Measurements from ENCODE around the gene CD200. TPM values are rescaled to one million over a fixed set of nuclear protein-coding genes. Genes with fewer than 3 reads are reported as not detected.

Gene CD200
- total and polyA plus RNA-seq, 10 of the 15 experiments (the other 5 are each of a cell fraction or from before 2014, with no cell fraction given) = 21.2 to 84.3 (median 33.2) TPM

GRCh38 chr3:112339134-112339533 is 6.2 kb downstream of the CD200 start (continued):
- TF ChIP-seq SMAD5 (IDR thresholded peaks at IDR 0.05; ENCODE audit: low read depth) (no peak), CUX1 (IDR thresholded peaks at IDR 0.05; ENCODE audit: insufficient replicate concordance, low read depth, low read length) (no peak)

- 96% methylated on average over 2 of the region's 2 CpGs for WGBS (ENCODE audit: insufficient coverage, insufficient replicate concordance, low lambda C conversion rate, missing lambda C conversion rate)
- Histone ChIP-seq H3K36me3 (ENCODE audit: control insufficient read depth in 2 of 2, insufficient read depth in 2 of 2, low read length in 1 of 2) (peaks cover 0 to 7% of the 10 kb centered on the region in 2 experiments; a peak in 1 of 4 replicates), H3K4me1 (ENCODE audit: control insufficient read depth, insufficient read depth, low read length) (peaks cover 3% of the 10 kb centered on the region; the same call in 1 of the 2 replicates), H3K9me3 (replicated peaks; ENCODE audit: control insufficient read depth, insufficient read depth, low read length) (peaks cover 2% of the 10 kb centered on the region; the same call in 1 of the 3 replicates), H3K4me2 (ENCODE audit: control insufficient read depth, insufficient read depth) (peak overlapping the region; percentile 7; the same call in 1 of the 2 replicates), H3K27ac (ENCODE audit: control insufficient read depth, insufficient read depth) (no peak overlapping the region), H3K79me2 (ENCODE audit: control insufficient read depth, insufficient read depth, low read length) (peaks cover 74% of the 10 kb centered on the region), H3K9ac (ENCODE audit: control insufficient read depth, insufficient read depth, low read length) (no peak overlapping the region), H2AFZ (ENCODE audit: control insufficient read depth, low read depth, low read length) (no peak overlapping the region), H3K4me3 (no peak overlapping the region; the same call in 1 of the 2 replicates), H3K27me3 (replicated peaks in 1 of 2; ENCODE audit: control insufficient read depth in 2 of 2, insufficient read depth in 2 of 2, low read length in 1 of 2) (no peaks in the 10 kb centered on the region), H4K20me1 (ENCODE audit: control insufficient read depth, insufficient read depth) (no peaks in the 10 kb centered on the region)
- ChIA-PET SMC1A (ENCODE audit: uncharacterized antibody, unreplicated experiment) (interaction anchor here (1.2 to 4.7 kb wide), 10 partner anchors 11 to 228 kb away, joined by 3 to 28 read pairs (median 6); no protein-coding TSS in a partner anchor), POLR2A (interaction anchor here (1.7 kb wide), 1 partner anchor 22 kb away, joined by 4 read pairs; no protein-coding TSS in a partner anchor), CTCF (interaction anchor here (1.4 to 2.2 kb wide), 3 partner anchors 46 to 226 kb away, joined by 3 to 10 read pairs (median 4); partner anchors contain the start of gene SLC9C1), RAD21 (ENCODE audit: unreplicated experiment) (interaction anchor here (1.0 to 1.2 kb wide), 2 partner anchors 14 to 206 kb away, joined by 3 to 4 read pairs; partner anchors contain the start of gene GCSAM)
- DNase-seq (ENCODE audit: low read depth, low spot score) = no peak
- TF ChIP-seq BCL3 (IDR thresholded peaks at IDR 0.05; ENCODE audit: borderline replicate concordance, insufficient read depth, low read depth, low read length, poor library complexity, severe bottlenecking) (peak; percentile 57), MLLT1 (IDR thresholded peaks at IDR 0.05) (peak; percentile 36; the same call in 1 of the 2 replicates), HSF1 (IDR thresholded peaks at IDR 0.05; ENCODE audit: low read depth, low read length) (no peak)
- peak; percentile 11; the same call in 1 of the 3 replicates for ATAC-seq
- no TSS peak for BruUV-seq (replicated peaks)
- intact Hi-C loops (cut with micrococcal nuclease; ENCODE audit: unreplicated experiment) = no loop called here
- no peak for FAIRE-seq
- in situ Hi-C loops (cut with MboI) = no loop called here
These were observed 6.7 kb downstream of the CD200 start for GRCh38 chr3:112339609-112340008.

Measured in GM12878 (cell line).